ENCODE results near the gene ARFGAP3. TPM values are rescaled to one million over a fixed set of nuclear protein-coding genes. Genes with fewer than 3 reads are reported as not detected.

The ARFGAP3 gene
- polyA plus RNA-seq, 1 experiment, result 69.4 TPM

GRCh38 chr22:42772647-42773046 is 84.4 kb downstream of the ARFGAP3 start:
- ChIA-PET POLR2A (no interaction called here), CTCF (no interaction called here)
- Histone ChIP-seq H3K9me3 (ENCODE audit: control insufficient read depth, insufficient read depth, low read length) (no peaks in the 10 kb centered on the region), H3K27me3 (ENCODE audit: control insufficient read depth, insufficient read depth, low read length) (no peaks in the 10 kb centered on the region), H3K27ac (ENCODE audit: low read depth, low read length) (no peak overlapping the region), H3K4me3 (ENCODE audit: low read depth, low read length) (no peak overlapping the region)
- no peak for DNase-seq (ENCODE audit: low read depth, low spot score)
- no peak for TF ChIP-seq CTCF (IDR thresholded peaks at IDR 0.05; ENCODE audit: low read depth, low read length)

- no peak overlapping the region for H3K4me3 ChIP-seq (ENCODE audit: low read depth, low read length)
- H3K27ac ChIP-seq (ENCODE audit: low read depth, low read length), result no peak overlapping the region
- no peaks in the 10 kb centered on the region for H3K9me3 ChIP-seq (ENCODE audit: control insufficient read depth, insufficient read depth, low read length)
- DNase-seq (ENCODE audit: low read depth, low spot score), result no peak
- ChIA-PET CTCF (interaction anchor here (1.2 to 1.6 kb wide), 2 partner anchors 8 to 50 kb away, joined by 3 to 5 read pairs; no protein-coding TSS in a partner anchor), POLR2A (interaction anchor here (0.6 kb wide), 1 partner anchor 296 kb away, joined by 5 read pairs; no protein-coding TSS in a partner anchor)
- H3K27me3 ChIP-seq (ENCODE audit: control insufficient read depth, insufficient read depth, low read length), result no peaks in the 10 kb centered on the region
- no peak for TF ChIP-seq CTCF (IDR thresholded peaks at IDR 0.05; ENCODE audit: low read depth, low read length)
These were observed 86.0 kb downstream of the ARFGAP3 start for GRCh38 chr22:42770941-42771647.

GRCh38 chr22:42770448-42770726 is 86.7 kb downstream of the ARFGAP3 start:
- no peaks in the 10 kb centered on the region for H3K9me3 ChIP-seq (ENCODE audit: control insufficient read depth, insufficient read depth, low read length)
- no peak for DNase-seq (ENCODE audit: low read depth, low spot score)
- CTCF ChIA-PET, result interaction anchor here (1.0 to 1.6 kb wide), 3 partner anchors 9 to 50 kb away, joined by 3 to 5 read pairs (median 3); no protein-coding TSS in a partner anchor
- H3K4me3 ChIP-seq (ENCODE audit: low read depth, low read length), result no peak overlapping the region; the same call in 1 of the 2 replicates
- POLR2A ChIA-PET, result interaction anchor here (0.8 to 1.0 kb wide), 2 partner anchors 13 to 22 kb away, joined by 3 to 4 read pairs; no protein-coding TSS in a partner anchor
- H3K27ac ChIP-seq (ENCODE audit: low read depth, low read length), result peak overlapping the region; percentile 61
- H3K27me3 ChIP-seq (ENCODE audit: control insufficient read depth, insufficient read depth, low read length), result no peaks in the 10 kb centered on the region
- TF ChIP-seq CTCF (IDR thresholded peaks at IDR 0.05; ENCODE audit: low read depth, low read length), result no peak

- CTCF ChIA-PET, result interaction anchor here (1.0 to 1.6 kb wide), 3 partner anchors 9 to 51 kb away, joined by 3 to 5 read pairs (median 3); no protein-coding TSS in a partner anchor
- POLR2A ChIA-PET, result interaction anchor here (0.8 to 1.0 kb wide), 2 partner anchors 13 to 22 kb away, joined by 3 to 4 read pairs; no protein-coding TSS in a partner anchor
- Histone ChIP-seq H3K27ac (ENCODE audit: low read depth, low read length) (peak overlapping the region; percentile 61), H3K27me3 (ENCODE audit: control insufficient read depth, insufficient read depth, low read length) (no peaks in the 10 kb centered on the region), H3K4me3 (ENCODE audit: low read depth, low read length) (peak overlapping the region; percentile 25; the same call in 1 of the 2 replicates), H3K9me3 (ENCODE audit: control insufficient read depth, insufficient read depth, low read length) (no peaks in the 10 kb centered on the region; the same call in 1 of the 2 replicates)
- no peak for TF ChIP-seq CTCF (IDR thresholded peaks at IDR 0.05; ENCODE audit: low read depth, low read length)
- DNase-seq (ENCODE audit: low read depth, low spot score), result peak; percentile 81
These were observed 87.3 kb downstream of the ARFGAP3 start for GRCh38 chr22:42769574-42770447.
